ENCODE measurements around the gene SEC14L1.

Gene SEC14L1

DNA sequence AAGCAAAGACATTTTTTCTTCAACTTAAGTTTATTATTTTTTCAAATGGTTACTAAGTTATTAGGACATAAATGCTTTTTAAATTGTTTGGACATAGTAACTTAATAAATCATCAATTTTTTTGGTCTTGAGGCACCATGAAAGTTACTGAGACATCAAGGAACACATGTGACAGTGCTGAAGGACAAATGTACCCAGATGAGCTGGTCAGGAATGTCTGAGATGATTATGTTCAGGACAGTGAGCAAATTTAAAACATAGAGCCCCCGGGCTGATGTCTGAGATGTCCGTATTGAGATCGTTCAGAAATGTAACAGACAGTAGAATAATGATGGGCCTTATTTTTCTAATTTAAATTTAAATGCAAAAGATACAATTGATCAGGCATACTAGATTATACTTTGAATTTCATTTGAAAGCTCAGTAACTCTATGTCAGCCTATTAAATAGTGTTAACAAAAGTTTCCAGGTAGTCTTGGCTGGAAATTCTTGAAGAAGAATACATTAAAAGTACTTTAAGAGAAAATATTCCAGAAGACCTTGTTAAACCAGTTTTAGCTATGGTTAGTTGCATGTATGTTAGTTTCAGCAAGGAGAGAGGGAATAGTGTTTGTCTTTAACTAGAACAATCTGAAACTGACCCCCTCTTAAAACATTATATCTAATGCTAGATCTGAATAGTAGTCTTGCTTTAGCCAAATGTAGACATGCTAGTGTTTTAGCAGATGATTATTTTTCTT lies 36.4 kb downstream of the SEC14L1 start:
- no peak for TF ChIP-seq CTCF (IDR thresholded peaks at IDR 0.05; ENCODE audit: borderline replicate concordance, insufficient read depth, low read depth, low read length)
- H3K4me3 ChIP-seq (ENCODE audit: low read depth, low read length): no peak overlapping the region

DNA sequence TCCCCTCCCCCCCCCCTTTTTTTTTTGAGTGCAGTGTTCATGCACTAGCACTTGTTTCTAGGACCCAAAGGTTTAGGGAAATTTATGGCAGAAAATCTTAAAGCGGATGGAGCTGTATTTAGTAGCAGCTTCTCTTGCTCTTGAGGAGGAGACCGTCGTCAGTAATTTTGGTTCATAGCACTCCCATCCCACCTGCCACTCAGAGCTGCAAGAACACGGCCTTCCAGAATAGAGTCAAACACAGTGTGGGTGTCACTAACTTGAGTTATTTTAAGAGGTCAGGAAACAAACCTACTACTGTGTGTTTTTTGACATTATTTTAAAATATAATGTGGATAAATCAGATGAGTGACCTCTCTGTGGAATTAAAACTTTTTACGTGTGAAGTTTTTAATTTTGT lies 37.3 kb downstream of the SEC14L1 start:
- TF ChIP-seq CTCF (IDR thresholded peaks at IDR 0.05; ENCODE audit: borderline replicate concordance, insufficient read depth, low read depth, low read length): no peak
- no peak overlapping the region for H3K4me3 ChIP-seq (ENCODE audit: low read depth, low read length)

- no peak overlapping the region for H3K4me3 ChIP-seq (ENCODE audit: low read depth, low read length)
- TF ChIP-seq CTCF (IDR thresholded peaks at IDR 0.05; ENCODE audit: borderline replicate concordance, insufficient read depth, low read depth, low read length): no peak
These were observed 37.8 kb downstream of the SEC14L1 start for GRCh38 chr17:77178563-77178962.

- no peak for TF ChIP-seq CTCF (IDR thresholded peaks at IDR 0.05; ENCODE audit: borderline replicate concordance, insufficient read depth, low read depth, low read length)
These were observed 40.0 kb downstream of the SEC14L1 start for GRCh38 chr17:77180503-77181357.

GRCh38 chr17:77182205-77183172 lies 41.7 kb downstream of the SEC14L1 start:
- no peak overlapping the region for H3K4me3 ChIP-seq (ENCODE audit: low read depth, low read length)

More at GRCh38 chr17:77180503-77181357, 40.0 kb downstream of the SEC14L1 start:
- H3K4me3 ChIP-seq (ENCODE audit: low read depth, low read length): no peak overlapping the region

More at GRCh38 chr17:77182205-77183172, 41.7 kb downstream of the SEC14L1 start:
- TF ChIP-seq CTCF (IDR thresholded peaks at IDR 0.05; ENCODE audit: borderline replicate concordance, insufficient read depth, low read depth, low read length): no peak

Measured in GM12875 (cell line).